ENCODE results near the gene STIMATE.

DNA sequence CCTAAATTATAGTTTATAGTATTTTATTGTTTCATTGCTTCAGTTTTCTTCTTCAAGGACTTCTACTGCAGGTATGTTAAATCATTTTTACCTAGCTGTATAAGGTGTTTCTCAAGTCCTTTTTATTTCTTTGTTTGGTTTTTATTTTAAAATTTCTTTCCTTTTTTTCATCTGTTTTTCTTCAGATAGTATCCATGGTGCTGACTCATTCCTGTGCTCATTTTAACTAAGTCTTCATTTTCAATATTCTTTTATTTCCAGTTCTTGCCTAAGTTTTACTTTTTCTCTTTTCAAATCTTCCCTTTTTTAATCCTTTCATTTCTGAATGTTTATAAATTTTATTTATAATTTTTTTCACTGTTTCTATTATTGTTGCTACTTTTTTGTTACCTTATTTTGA, 42.3 kb upstream of the STIMATE start:
- TF ChIP-seq, protein P1, sequence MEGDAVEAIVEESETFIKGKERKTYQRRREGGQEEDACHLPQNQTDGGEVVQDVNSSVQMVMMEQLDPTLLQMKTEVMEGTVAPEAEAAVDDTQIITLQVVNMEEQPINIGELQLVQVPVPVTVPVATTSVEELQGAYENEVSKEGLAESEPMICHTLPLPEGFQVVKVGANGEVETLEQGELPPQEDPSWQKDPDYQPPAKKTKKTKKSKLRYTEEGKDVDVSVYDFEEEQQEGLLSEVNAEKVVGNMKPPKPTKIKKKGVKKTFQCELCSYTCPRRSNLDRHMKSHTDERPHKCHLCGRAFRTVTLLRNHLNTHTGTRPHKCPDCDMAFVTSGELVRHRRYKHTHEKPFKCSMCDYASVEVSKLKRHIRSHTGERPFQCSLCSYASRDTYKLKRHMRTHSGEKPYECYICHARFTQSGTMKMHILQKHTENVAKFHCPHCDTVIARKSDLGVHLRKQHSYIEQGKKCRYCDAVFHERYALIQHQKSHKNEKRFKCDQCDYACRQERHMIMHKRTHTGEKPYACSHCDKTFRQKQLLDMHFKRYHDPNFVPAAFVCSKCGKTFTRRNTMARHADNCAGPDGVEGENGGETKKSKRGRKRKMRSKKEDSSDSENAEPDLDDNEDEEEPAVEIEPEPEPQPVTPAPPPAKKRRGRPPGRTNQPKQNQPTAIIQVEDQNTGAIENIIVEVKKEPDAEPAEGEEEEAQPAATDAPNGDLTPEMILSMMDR (IDR thresholded peaks at IDR 0.05) = no peak
- TF ChIP-seq POLR2A (IDR thresholded peaks at IDR 0.05) = no peak
